Caco-2 (cell line): ENCODE data around the gene PIK3R2. TPM values are rescaled to one million over a fixed set of nuclear protein-coding genes. Genes with fewer than 3 reads are reported as not detected.

Source experiments
- BruUV-seq: library from RNA; stranded (reverse); fragments of 400-500 nt; replicated peaks from 2 replicates; lab custom pipeline; 2021; lab: Mats Ljungman, UMichigan
- CTCF ChIA-PET: fragments of 300-600 bp; sonication (Branson Sonifier 250); formaldehyde crosslinking; loops from one replicate; lab custom pipeline; 2022; ENCODE audit warnings: antibody characterized with exemption; lab: Charles Lee
- POLR2A ChIA-PET: fragments of 300-600 bp; sonication (Branson Sonifier 250); formaldehyde crosslinking; loops from one replicate; lab custom pipeline; 2022; ENCODE audit warnings: antibody characterized with exemption; lab: Charles Lee
- DNase-seq, 2 experiments: peaks; one replicate each; pipeline versions ENCODE4 v3.0.0 to v3.0.0-alpha.2; 2020 to 2022
- H3K27me3 ChIP-seq: replicated peaks from 2 replicates; pipeline ENCODE4 v1.6.0; 2011; ENCODE audit warnings: low read length; ENCODE audit not compliant: control insufficient read depth, insufficient read depth
- H3K36me3 ChIP-seq: 2 replicates; pipeline ENCODE4 v1.5.1; 2011; ENCODE audit warnings: low read length; ENCODE audit not compliant: control insufficient read depth, insufficient read depth
- H3K4me1 ChIP-seq: fragments of 250-450 bp; sonication (Bioruptor Pico); 2 replicates; pipeline ENCODE4 v1.5.1; 2020; ENCODE audit warnings: mild to moderate bottlenecking
- H3K4me3 ChIP-seq: 2 replicates; pipeline ENCODE4 v1.5.1; 2011; ENCODE audit warnings: low read depth, mild to moderate bottlenecking, control low read depth, low read length
- H3K9me3 ChIP-seq: fragments of 250-450 bp; sonication (Bioruptor Pico); 2 replicates; pipeline ENCODE4 v1.5.1; 2020; ENCODE audit warnings: mild to moderate bottlenecking, moderate library complexity
- H3K27ac Mint-ChIP-seq: one replicate; pipeline ENCODE4 v1.8.0; 2022; ENCODE audit warnings: mixed read lengths; ENCODE audit not compliant: unreplicated experiment
- H3K27me3 Mint-ChIP-seq: one replicate; pipeline ENCODE4 v1.8.0; 2022; ENCODE audit warnings: mixed read lengths; ENCODE audit not compliant: insufficient read depth, unreplicated experiment
- H3K36me3 Mint-ChIP-seq: one replicate; pipeline ENCODE4 v1.8.0; 2022; ENCODE audit warnings: mild to moderate bottlenecking, mixed read lengths; ENCODE audit not compliant: insufficient read depth, unreplicated experiment
- H3K4me1 Mint-ChIP-seq: one replicate; pipeline ENCODE4 v1.8.0; 2022; ENCODE audit warnings: low read depth, mixed read lengths; ENCODE audit not compliant: unreplicated experiment
- H3K4me3 Mint-ChIP-seq: one replicate; pipeline ENCODE4 v1.8.0; 2022; ENCODE audit warnings: mild to moderate bottlenecking, moderate library complexity, mixed read lengths; ENCODE audit not compliant: unreplicated experiment
- H3K9me3 Mint-ChIP-seq: one replicate; pipeline ENCODE4 v1.8.0; 2022; ENCODE audit warnings: mixed read lengths; ENCODE audit not compliant: unreplicated experiment
- CTCF ChIP-seq, 2 experiments: fragments of 200-600 bp in 1 of 2; IDR thresholded peaks; 1 replicate in 1 of 2; 2 replicates in 1 of 2; pipeline versions ENCODE4 v1.5.1 to v1.8.0; 2011 to 2022; ENCODE audit warnings: antibody characterized with exemption in 1 of 2, control low read depth in 1 of 2, inconsistent platforms in 1 of 2, low read depth in 1 of 2, low read length in 1 of 2, mild to moderate bottlenecking in 1 of 2, moderate library complexity in 1 of 2; ENCODE audit not compliant: insufficient read depth in 1 of 2, severe bottlenecking in 1 of 2, unreplicated experiment in 1 of 2
- intact Hi-C: fragments of 100-400 bp; cut with micrococcal nuclease; formaldehyde crosslinking; loops from one replicate; pipeline ENCODE4 v1.10.0; 2022; ENCODE audit not compliant: unreplicated experiment
- total RNA-seq: library from RNA; stranded (reverse); gene quantifications from 2 replicates; pipeline ENCODE4 v1.2.3, GENCODE V29; 2022

PIK3R2 gene
- total RNA-seq, 1 experiment from 2014 or later = 34.3 TPM

- peaks cover 9% of the 10 kb centered on the region for H3K36me3 Mint-ChIP-seq
- ChIA-PET POLR2A (no interaction called here), CTCF (no interaction called here)
- intact Hi-C loops = no loop called here
- no peaks in the 10 kb centered on the region for H3K9me3 Mint-ChIP-seq
- H3K27me3 Mint-ChIP-seq = no peaks in the 10 kb centered on the region
- H3K4me3 Mint-ChIP-seq = no peak overlapping the region
- H3K36me3 ChIP-seq = no peaks in the 10 kb centered on the region; the same call in none of the 2 replicates
- TF ChIP-seq CTCF (IDR thresholded peaks at IDR 0.05; ENCODE audit: insufficient read depth in 1 of 2, low read depth in 1 of 2, low read length in 1 of 2, severe bottlenecking in 1 of 2, unreplicated experiment in 1 of 2) = no peak
- H3K4me1 ChIP-seq = peaks cover 5% of the 10 kb centered on the region
- H3K27ac Mint-ChIP-seq = no peak overlapping the region
- no peak for DNase-seq
- no peaks in the 10 kb centered on the region for H3K27me3 ChIP-seq
- no TSS peak for BruUV-seq
- H3K4me3 ChIP-seq = no peak overlapping the region
- peaks cover 6% of the 10 kb centered on the region for H3K4me1 Mint-ChIP-seq
- H3K9me3 ChIP-seq = no peaks in the 10 kb centered on the region
Measured at GRCh38 chr19:18130523-18131242, 22.3 kb upstream of the PIK3R2 start.

GRCh38 chr19:18131841-18132596 lies 20.9 kb upstream of the PIK3R2 start:
- H3K4me3 ChIP-seq = no peak overlapping the region
- peaks cover 6% of the 10 kb centered on the region for H3K4me1 ChIP-seq
- H3K4me1 Mint-ChIP-seq = peaks cover 13% of the 10 kb centered on the region
- no peaks in the 10 kb centered on the region for H3K9me3 ChIP-seq
- POLR2A ChIA-PET = no interaction called here
- no peaks in the 10 kb centered on the region for H3K9me3 Mint-ChIP-seq
- no peak overlapping the region for H3K4me3 Mint-ChIP-seq
- BruUV-seq = no TSS peak
- CTCF ChIA-PET = interaction anchor here (1.1 kb wide), 1 partner anchor 19 kb away, joined by 3 read pairs; no protein-coding TSS in a partner anchor
- H3K27me3 ChIP-seq = no peaks in the 10 kb centered on the region
- intact Hi-C loops = no loop called here
- peak; percentile 40 to 50 for DNase-seq
- H3K36me3 Mint-ChIP-seq = peaks cover 9% of the 10 kb centered on the region
- no peaks in the 10 kb centered on the region for H3K27me3 Mint-ChIP-seq
- no peak for TF ChIP-seq CTCF (IDR thresholded peaks at IDR 0.05; ENCODE audit: insufficient read depth in 1 of 2, low read depth in 1 of 2, low read length in 1 of 2, severe bottlenecking in 1 of 2, unreplicated experiment in 1 of 2)
- H3K27ac Mint-ChIP-seq = no peak overlapping the region
- H3K36me3 ChIP-seq = no peaks in the 10 kb centered on the region; the same call in none of the 2 replicates

GRCh38 chr19:18135712-18136584 lies 17.0 kb upstream of the PIK3R2 start:
- Mint-ChIP-seq H3K27me3 (no peaks in the 10 kb centered on the region), H3K4me3 (no peak overlapping the region), H3K27ac (peak overlapping the region; percentile 90), H3K4me1 (peaks cover 13% of the 10 kb centered on the region), H3K9me3 (no peaks in the 10 kb centered on the region), H3K36me3 (peaks cover 16% of the 10 kb centered on the region)
- Histone ChIP-seq H3K4me3 (no peak overlapping the region), H3K4me1 (peaks cover 6% of the 10 kb centered on the region), H3K27me3 (no peaks in the 10 kb centered on the region), H3K36me3 (no peaks in the 10 kb centered on the region; the same call in none of the 2 replicates), H3K9me3 (no peaks in the 10 kb centered on the region)
- DNase-seq = peak; percentile 73 to 84
- no peak for TF ChIP-seq CTCF (IDR thresholded peaks at IDR 0.05; ENCODE audit: insufficient read depth in 1 of 2, low read depth in 1 of 2, low read length in 1 of 2, severe bottlenecking in 1 of 2, unreplicated experiment in 1 of 2)
- intact Hi-C loops = loop anchor here (2.0 kb wide), 1 partner anchor 17 kb away; the partner anchor contains the start of gene PIK3R2
- no TSS peak for BruUV-seq
- ChIA-PET CTCF (no interaction called here), POLR2A (no interaction called here)
